Lung (tissue), 12 donors: ENCODE data around the gene HPN. TPM values are rescaled to one million over a fixed set of nuclear protein-coding genes. Genes with fewer than 3 reads are reported as not detected.

Source experiments
- ATAC-seq: fragments of 200-7000 bp; cut with Tn5 transposase; one replicate; pipeline ENCODE4 v1.9.1; 2020; ENCODE audit warnings: moderate number of reproducible peaks; ENCODE audit not compliant: insufficient read depth, low FRiP score
- DNase-seq, 3 donors: peaks; one replicate each; pipeline ENCODE4 v3.0.0-alpha.2; 2013 to 2017
- H3K27ac ChIP-seq, 2 donors: one replicate each; pipeline ENCODE4 v1.5.1; 2013; ENCODE audit warnings: mild to moderate bottlenecking in 2 of 2, moderate library complexity in 2 of 2, control low read depth in 1 of 2, inconsistent platforms in 1 of 2, low read depth in 1 of 2, low read length in 1 of 2
- H3K27me3 ChIP-seq, 3 donors: one replicate each; pipeline ENCODE4 v1.5.1; 2013; ENCODE audit warnings: low read length in 2 of 3; ENCODE audit not compliant: control insufficient read depth in 3 of 3, insufficient read depth in 3 of 3
- H3K36me3 ChIP-seq, 4 donors: one replicate each; pipeline ENCODE4 v1.5.1; 2013; ENCODE audit warnings: low read length in 4 of 4, mild to moderate bottlenecking in 1 of 4, moderate library complexity in 1 of 4; ENCODE audit not compliant: control insufficient read depth in 4 of 4, insufficient read depth in 4 of 4
- H3K4me1 ChIP-seq, 5 donors: one replicate each; pipeline ENCODE4 v1.5.1; 2013; ENCODE audit warnings: low read length in 5 of 5, mild to moderate bottlenecking in 2 of 5, moderate library complexity in 1 of 5; ENCODE audit not compliant: control insufficient read depth in 5 of 5, insufficient read depth in 5 of 5
- H3K4me3 ChIP-seq: one replicate; pipeline ENCODE4 v1.5.1; 2013; ENCODE audit warnings: mild to moderate bottlenecking, control low read depth, moderate library complexity
- H3K9ac ChIP-seq, 2 donors: one replicate each; pipeline ENCODE4 v1.5.1; 2013; ENCODE audit warnings: low read length in 2 of 2, control low read depth in 1 of 2; ENCODE audit not compliant: insufficient read depth in 1 of 2
- H3K9me3 ChIP-seq, 4 donors: one replicate each; pipeline ENCODE4 v1.5.1; 2013; ENCODE audit warnings: low read length in 3 of 4, mild to moderate bottlenecking in 1 of 4, moderate library complexity in 1 of 4; ENCODE audit not compliant: control insufficient read depth in 4 of 4, insufficient read depth in 3 of 4
- CTCF ChIP-seq: IDR thresholded peaks from 2 replicates; pipeline ENCODE4 v1.5.1; 2012; ENCODE audit warnings: mild to moderate bottlenecking; ENCODE audit errors: control extremely low read depth, extremely low read depth
- WGBS, 2 donors: extraction: QIAGEN DNeasy Blood & Tissue Kit; methylation state at CpG; one replicate each; pipeline ENCODE4 v1.1.7; 2013; 5-methylcytosine and 5-hydroxymethylcytosine counted together
- polyA plus RNA-seq, 2 donors: library from polyadenylated mRNA; stranded (reverse); fragments of 200-250 nt; gene quantifications; one replicate each; pipeline ENCODE4 v1.2.1, GENCODE V29; 2013
- total RNA-seq, 2 donors: library from RNA; depleted of rRNA in 1 of 2; stranded (reverse); fragments of >200 nt in 1 of 2; gene quantifications; one replicate each; pipeline ENCODE4 v1.2.1, GENCODE V29; 2014 to 2021
- donor health status: control.
- donor health status: control.
- donor health status: Bipolar disorder and iron deficiency.
- donor health status: healthy.
- donor health status: DM: yes; HTN: yes; CAD: no.

The HPN gene
- total and polyA plus RNA-seq, 4 donors: 15.4 to 41.4 (median 26.8) TPM

- H3K4me3 ChIP-seq: no peak overlapping the region
- H3K27me3 ChIP-seq: no peaks in the 10 kb centered on the region
- WGBS, 2 donors: 91 to 93% methylated on average over 26 of the region's 26 CpGs
- no peaks in the 10 kb centered on the region for H3K4me1 ChIP-seq
- H3K9me3 ChIP-seq: no peaks in the 10 kb centered on the region
- ATAC-seq (no peak), DNase-seq (no peak)
- no peak for TF ChIP-seq CTCF
- no peaks in the 10 kb centered on the region for H3K36me3 ChIP-seq
- no peak overlapping the region for H3K9ac ChIP-seq
- no peak overlapping the region for H3K27ac ChIP-seq
These were observed 17.7 kb downstream of the HPN start for GRCh38 chr19:35059006-35059798.

GRCh38 chr19:35059799-35060091, 18.2 kb downstream of the HPN start:
- Histone ChIP-seq H3K4me3 (no peak overlapping the region), H3K4me1 (no peaks in the 10 kb centered on the region), H3K9me3 (no peaks in the 10 kb centered on the region), H3K27ac (no peak overlapping the region), H3K27me3 (no peaks in the 10 kb centered on the region), H3K9ac (no peak overlapping the region), H3K36me3 (no peaks in the 10 kb centered on the region)
- DNase-seq: no peak
- no peak for ATAC-seq
- TF ChIP-seq CTCF: no peak
- 87 to 93% methylated on average over 15 of the region's 15 CpGs for WGBS, 2 donors

GRCh38 chr19:35060160-35060855, 18.8 kb downstream of the HPN start:
- Histone ChIP-seq H3K4me3 (no peak overlapping the region), H3K4me1 (no peaks in the 10 kb centered on the region), H3K9me3 (no peaks in the 10 kb centered on the region), H3K36me3 (no peaks in the 10 kb centered on the region), H3K27ac (no peak overlapping the region), H3K27me3 (no peaks in the 10 kb centered on the region), H3K9ac (no peak overlapping the region)
- DNase-seq: no peak
- 92% methylated on average over 28 to 29 of the region's 29 CpGs for WGBS, 2 donors
- no peak for TF ChIP-seq CTCF
- no peak for ATAC-seq
